DND-41 (cell line): ENCODE measurements around the gene GRID1.

ENCODE experiments used
- EZH2 ChIP-seq: IDR thresholded peaks from 3 replicates; pipeline ENCODE4 v1.6.1; 2012; ENCODE audit warnings: borderline replicate concordance, low read depth, mild to moderate bottlenecking, moderate library complexity, low read length, inconsistent platforms; ENCODE audit not compliant: severe bottlenecking
- TF ChIP-seq, protein P1 (sequence below): IDR thresholded peaks from 2 replicates; pipeline ENCODE4 v1.5.1; 2012; ENCODE audit warnings: borderline replicate concordance, low read length, moderate library complexity, mild to moderate bottlenecking; ENCODE audit not compliant: poor library complexity, severe bottlenecking; ENCODE audit errors: extremely low read depth

GRCh38 chr10:86363833-86364490 is 2.6 kb downstream of the GRID1 start:
- TF ChIP-seq, protein P1, sequence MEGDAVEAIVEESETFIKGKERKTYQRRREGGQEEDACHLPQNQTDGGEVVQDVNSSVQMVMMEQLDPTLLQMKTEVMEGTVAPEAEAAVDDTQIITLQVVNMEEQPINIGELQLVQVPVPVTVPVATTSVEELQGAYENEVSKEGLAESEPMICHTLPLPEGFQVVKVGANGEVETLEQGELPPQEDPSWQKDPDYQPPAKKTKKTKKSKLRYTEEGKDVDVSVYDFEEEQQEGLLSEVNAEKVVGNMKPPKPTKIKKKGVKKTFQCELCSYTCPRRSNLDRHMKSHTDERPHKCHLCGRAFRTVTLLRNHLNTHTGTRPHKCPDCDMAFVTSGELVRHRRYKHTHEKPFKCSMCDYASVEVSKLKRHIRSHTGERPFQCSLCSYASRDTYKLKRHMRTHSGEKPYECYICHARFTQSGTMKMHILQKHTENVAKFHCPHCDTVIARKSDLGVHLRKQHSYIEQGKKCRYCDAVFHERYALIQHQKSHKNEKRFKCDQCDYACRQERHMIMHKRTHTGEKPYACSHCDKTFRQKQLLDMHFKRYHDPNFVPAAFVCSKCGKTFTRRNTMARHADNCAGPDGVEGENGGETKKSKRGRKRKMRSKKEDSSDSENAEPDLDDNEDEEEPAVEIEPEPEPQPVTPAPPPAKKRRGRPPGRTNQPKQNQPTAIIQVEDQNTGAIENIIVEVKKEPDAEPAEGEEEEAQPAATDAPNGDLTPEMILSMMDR: no peak
- no peak for TF ChIP-seq EZH2
